Transverse colon (tissue), 4 donors: ENCODE measurements around the gene KAT6B. TPM values are rescaled to one million over a fixed set of nuclear protein-coding genes. Genes with fewer than 3 reads are reported as not detected.
"Not testable (repeated sequence)": the region's sequence is repeated elsewhere in the genome, so short reads cannot be mapped to it uniquely, and the experiment has no call there.

ENCODE experiments used
- DNase-seq: peaks from one replicate; pipeline ENCODE4 v3.0.0-alpha.2; 2019
- H3K27ac ChIP-seq, 4 donors: fragments of 200-600 bp; sonication (generic); 2 replicates each; pipeline ENCODE4 v1.5.1; 2016 to 2018; ENCODE audit warnings: inconsistent platforms in 4 of 4
- H3K27me3 ChIP-seq: fragments of 200-600 bp; sonication (generic); 2 replicates; pipeline ENCODE4 v1.5.1; 2017; ENCODE audit warnings: inconsistent platforms
- H3K36me3 ChIP-seq, 4 donors: fragments of 200-600 bp; sonication (generic); 2 replicates each; pipeline ENCODE4 v1.5.1; 2017 to 2019; ENCODE audit warnings: inconsistent platforms in 4 of 4
- H3K4me1 ChIP-seq, 4 donors: fragments of 200-600 bp; sonication (generic); 2 replicates each; pipeline ENCODE4 v1.5.1; 2017 to 2020; ENCODE audit warnings: inconsistent platforms in 4 of 4
- H3K4me3 ChIP-seq, 4 donors: fragments of 200-600 bp; sonication (generic); 1 replicate in 1 of 4; 2 replicates in 3 of 4; pipeline versions ENCODE4 v1.5.1 to v1.6.1; 2017 to 2019; ENCODE audit warnings: inconsistent platforms in 4 of 4
- H3K9me3 ChIP-seq, 2 donors: fragments of 200-600 bp; sonication (generic); 2 replicates each; pipeline ENCODE4 v1.5.1; 2017 to 2019; ENCODE audit warnings: inconsistent platforms in 2 of 2
- CTCF ChIP-seq, 5 experiments: fragments of 200-600 bp in 3 of 5; fragments of 450-650 bp in 2 of 5; sonication (generic) in 3 of 5; IDR thresholded peaks; 1 replicate in 2 of 5; 2 replicates in 3 of 5; pipeline ENCODE4 v1.5.1; 2016 to 2017; ENCODE audit warnings: antibody characterized with exemption in 5 of 5, inconsistent platforms in 3 of 5, mild to moderate bottlenecking in 2 of 5, moderate library complexity in 1 of 5
- EP300 ChIP-seq: sonication (generic); formaldehyde crosslinking; IDR thresholded peaks from one replicate; pipeline ENCODE4 v1.6.1; 2017; ENCODE audit warnings: antibody characterized with exemption, low read depth
- POLR2A ChIP-seq: fragments of 450-650 bp; IDR thresholded peaks from one replicate; pipeline ENCODE4 v1.6.1; 2016; ENCODE audit warnings: antibody characterized with exemption, mild to moderate bottlenecking, moderate library complexity
- POLR2AphosphoS5 ChIP-seq, 3 donors: sonication (generic); formaldehyde crosslinking; IDR thresholded peaks; one replicate each; pipeline ENCODE4 v1.6.1; 2016; ENCODE audit warnings: antibody characterized with exemption in 3 of 3
- WGBS, 2 donors: methylation state at CpG; one replicate each; pipeline ENCODE4 v1.1.5; 2018; ENCODE audit warnings: low coverage in 1 of 2; 5-methylcytosine and 5-hydroxymethylcytosine counted together
- in situ Hi-C, 4 donors: fragments of 200-750 bp; cut with MboI; loops; one replicate each; pipeline versions ENCODE4 v1.15.0 to v1.15.1; 2017; ENCODE audit warnings: low sequenced_read_pairs in 3 of 4, low pct_ligation_motif_present in 1 of 4, low pct_unique_long_range_greater_than_20kb in 1 of 4
- intact Hi-C: fragments of 100-400 bp; cut with DNase I; formaldehyde crosslinking; loops from one replicate; pipeline ENCODE4 v1.15.1; 2023; ENCODE audit warnings: low total_unique reads
- total RNA-seq, 4 donors: library from RNA; depleted of rRNA; stranded (reverse); fragments of >200 nt; gene quantifications; one replicate each; pipeline ENCODE4 v1.1.0, GENCODE V29; 2016

KAT6B gene
- total RNA-seq, 4 donors from 2014 or later: 27.3 to 67.0 (median 54.9) TPM

GRCh38 chr10:74913377-74913979 lies 87.1 kb downstream of the KAT6B start:
- no peak for DNase-seq
- Histone ChIP-seq H3K4me1 (peaks cover 0 to 15% (median 7%) of the 10 kb centered on the region in 4 donors), H3K27ac (no peak overlapping the region), H3K36me3 (no peaks in the 10 kb centered on the region), H3K4me3 (no peak overlapping the region), H3K9me3 (no peaks in the 10 kb centered on the region), H3K27me3 (no peaks in the 10 kb centered on the region)
- WGBS, 2 donors: 70 to 76% methylated on average over 4 to 6 of the region's 6 CpGs
- in situ Hi-C loops: no loop called here
- TF ChIP-seq POLR2AphosphoS5 (IDR thresholded peaks at IDR 0.05) (no peak), POLR2A (no peak), CTCF (IDR thresholded peaks at IDR 0.05) (no peak), EP300 (no peak)
- intact Hi-C loops: no loop called here

- H3K4me3 ChIP-seq: no peak overlapping the region
- in situ Hi-C loops: no loop called here
Observed at GRCh38 chr10:74916283-74916682, 89.9 kb downstream of the KAT6B start.

GRCh38 chr10:74917481-74918077 lies 91.2 kb downstream of the KAT6B start:
- Histone ChIP-seq H3K9me3 (no peaks in the 10 kb centered on the region), H3K4me1 (peaks cover 0 to 27% (median 12%) of the 10 kb centered on the region in 4 donors), H3K27me3 (no peaks in the 10 kb centered on the region), H3K36me3 (no peaks in the 10 kb centered on the region), H3K4me3 (no peak overlapping the region), H3K27ac (no peak overlapping the region)
- intact Hi-C loops (no loop called here), in situ Hi-C loops (no loop called here)
- DNase-seq: no peak
- TF ChIP-seq POLR2AphosphoS5 (IDR thresholded peaks at IDR 0.05) (no peak), CTCF (IDR thresholded peaks at IDR 0.05) (no peak), EP300 (no peak), POLR2A (no peak)

More at GRCh38 chr10:74916283-74916682, 89.9 kb downstream of the KAT6B start:
- intact Hi-C loops: no loop called here
- no peaks in the 10 kb centered on the region for H3K27me3 ChIP-seq
- WGBS, 2 donors: 91 to 100% methylated on average over 1 of the region's 1 CpG
- no peaks in the 10 kb centered on the region for H3K36me3 ChIP-seq
- TF ChIP-seq POLR2A (no peak), POLR2AphosphoS5 (IDR thresholded peaks at IDR 0.05) (no peak), EP300 (no peak), CTCF (IDR thresholded peaks at IDR 0.05) (no peak)
- H3K4me1 ChIP-seq: peaks cover 0 to 14% (median under 1%) of the 10 kb centered on the region in 4 donors
- H3K9me3 ChIP-seq: no peaks in the 10 kb centered on the region
- DNase-seq: no peak
- H3K27ac ChIP-seq: no peak overlapping the region

- no peak overlapping the region for H3K4me3 ChIP-seq
- H3K4me1 ChIP-seq: peaks cover 8 to 48% (median 32%) of the 10 kb centered on the region in 4 donors
- H3K36me3 ChIP-seq: no peaks in the 10 kb centered on the region
- H3K9me3 ChIP-seq: no peaks in the 10 kb centered on the region
- intact Hi-C loops: no loop called here
- DNase-seq: no peak
- no peak overlapping the region for H3K27ac ChIP-seq
- H3K27me3 ChIP-seq: no peaks in the 10 kb centered on the region
- in situ Hi-C loops: no loop called here
- TF ChIP-seq POLR2A (no peak), CTCF (IDR thresholded peaks at IDR 0.05) (no peak), POLR2AphosphoS5 (IDR thresholded peaks at IDR 0.05) (no peak), EP300 (no peak)
Observed at GRCh38 chr10:74919671-74920070, 93.3 kb downstream of the KAT6B start.

GRCh38 chr10:74921070-74921469 lies 94.7 kb downstream of the KAT6B start:
- H3K36me3 ChIP-seq, DNase-seq, H3K27ac ChIP-seq, intact Hi-C loops, H3K4me3 ChIP-seq, H3K9me3 ChIP-seq, H3K27me3 ChIP-seq, in situ Hi-C loops: not testable (repeated sequence)
- 93 to 94% methylated on average over 3 to 5 of the region's 5 CpGs for WGBS, 2 donors
- H3K4me1 ChIP-seq: peaks cover 12 to 50% (median 42%) of the 10 kb centered on the region in 4 donors
